OCI-LY7 (cell line): Measurements from ENCODE around the gene ANOS1.

Experiments used
- EZH2phosphoT487 ChIP-seq: fragments of 200-600 bp; sonication (generic); IDR thresholded peaks from 2 replicates; pipeline ENCODE4 v1.6.1; 2018; ENCODE audit warnings: low read depth, borderline replicate concordance, mild to moderate bottlenecking, mixed run types, antibody characterized with exemption, low read length, moderate library complexity, mixed read lengths
- TF ChIP-seq, protein P1 (sequence below): fragments of 200-600 bp; sonication (generic); conservative IDR thresholded peaks from 2 replicates; pipeline ENCODE4 v1.5.1; 2014; ENCODE audit warnings: mild to moderate bottlenecking, antibody characterized with exemption, low read length, moderate library complexity, mixed read lengths

DNA sequence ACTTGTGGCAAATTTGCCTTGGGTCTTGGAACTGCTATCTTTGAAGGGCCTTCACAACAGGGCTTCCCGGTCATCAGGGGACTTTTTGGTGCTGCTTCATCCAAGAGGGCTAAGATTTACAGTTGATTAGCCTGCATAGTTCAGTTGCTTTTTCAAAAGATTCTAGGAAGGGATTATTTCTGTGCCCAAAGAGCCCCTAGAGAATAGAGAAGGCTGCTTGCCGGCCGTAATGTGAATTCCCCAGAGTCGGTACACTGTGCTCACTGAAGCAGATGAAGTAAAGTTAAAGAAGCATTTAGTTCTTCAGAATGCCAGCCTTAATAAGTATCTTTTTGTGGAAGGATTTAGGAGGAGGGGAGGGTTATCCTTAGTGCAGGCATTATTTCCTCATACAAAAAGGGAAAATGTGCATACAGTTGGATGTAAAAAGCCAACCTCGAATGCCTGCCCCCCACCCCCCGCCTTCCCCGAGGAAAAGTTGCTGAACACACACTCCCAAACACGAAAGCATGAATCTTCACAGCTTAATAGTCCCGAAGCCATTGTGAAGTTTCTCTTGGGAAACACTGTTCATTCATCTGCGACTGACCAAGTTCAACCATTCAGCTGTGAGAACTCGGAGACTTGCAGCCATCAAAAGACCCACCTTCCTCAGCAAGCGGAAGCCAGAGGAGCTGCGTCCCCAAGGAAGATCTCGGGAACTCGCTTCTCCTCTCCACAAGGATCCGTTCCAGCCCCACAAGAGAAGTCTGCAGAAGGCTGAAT lies 47.6 kb downstream of the ANOS1 start:
- no peak for TF ChIP-seq EZH2phosphoT487
- TF ChIP-seq, protein P1, sequence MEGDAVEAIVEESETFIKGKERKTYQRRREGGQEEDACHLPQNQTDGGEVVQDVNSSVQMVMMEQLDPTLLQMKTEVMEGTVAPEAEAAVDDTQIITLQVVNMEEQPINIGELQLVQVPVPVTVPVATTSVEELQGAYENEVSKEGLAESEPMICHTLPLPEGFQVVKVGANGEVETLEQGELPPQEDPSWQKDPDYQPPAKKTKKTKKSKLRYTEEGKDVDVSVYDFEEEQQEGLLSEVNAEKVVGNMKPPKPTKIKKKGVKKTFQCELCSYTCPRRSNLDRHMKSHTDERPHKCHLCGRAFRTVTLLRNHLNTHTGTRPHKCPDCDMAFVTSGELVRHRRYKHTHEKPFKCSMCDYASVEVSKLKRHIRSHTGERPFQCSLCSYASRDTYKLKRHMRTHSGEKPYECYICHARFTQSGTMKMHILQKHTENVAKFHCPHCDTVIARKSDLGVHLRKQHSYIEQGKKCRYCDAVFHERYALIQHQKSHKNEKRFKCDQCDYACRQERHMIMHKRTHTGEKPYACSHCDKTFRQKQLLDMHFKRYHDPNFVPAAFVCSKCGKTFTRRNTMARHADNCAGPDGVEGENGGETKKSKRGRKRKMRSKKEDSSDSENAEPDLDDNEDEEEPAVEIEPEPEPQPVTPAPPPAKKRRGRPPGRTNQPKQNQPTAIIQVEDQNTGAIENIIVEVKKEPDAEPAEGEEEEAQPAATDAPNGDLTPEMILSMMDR = no peak
